NCI-H1436 (cell line): ENCODE data around the gene RAD51B.
"Not testable (repeated sequence)": the region's sequence is repeated elsewhere in the genome, so short reads cannot be mapped to it uniquely, and the experiment has no call there.

Source experiments
- DNase-seq: peaks from one replicate; lab custom pipeline; 2025; lab: John Stamatoyannopoulos, UW

Gene RAD51B

GRCh38 chr14:68081489-68081888, 261.9 kb downstream of the RAD51B start:
- no peak for DNase-seq

- DNase-seq = no peak
These were observed 263.2 kb downstream of the RAD51B start for GRCh38 chr14:68082698-68083291.

- DNase-seq = no peak
These were observed 264.7 kb downstream of the RAD51B start for GRCh38 chr14:68084256-68084655.

- DNase-seq = no peak
These were observed 266.2 kb downstream of the RAD51B start for GRCh38 chr14:68085742-68086141.

GRCh38 chr14:68088451-68088854, 268.9 kb downstream of the RAD51B start:
- DNase-seq = no peak

GRCh38 chr14:68089146-68089731, 269.7 kb downstream of the RAD51B start:
- DNase-seq = peak; percentile 54

- no peak for DNase-seq
These were observed 274.6 kb downstream of the RAD51B start for GRCh38 chr14:68094158-68094557.

GRCh38 chr14:68094752-68095151, 275.2 kb downstream of the RAD51B start:
- no peak for DNase-seq

GRCh38 chr14:68097727-68098126, 278.1 kb downstream of the RAD51B start:
- no peak for DNase-seq

- no peak for DNase-seq
These were observed 279.3 kb downstream of the RAD51B start for GRCh38 chr14:68098834-68099233.

GRCh38 chr14:68099495-68100045, 280.0 kb downstream of the RAD51B start:
- DNase-seq = no peak

GRCh38 chr14:68101715-68102301, 282.2 kb downstream of the RAD51B start:
- not testable (repeated sequence) for DNase-seq

- no peak for DNase-seq
These were observed 284.3 kb downstream of the RAD51B start for GRCh38 chr14:68103853-68104252.

GRCh38 chr14:68104518-68104917, 284.9 kb downstream of the RAD51B start:
- DNase-seq = no peak

- DNase-seq = no peak
These were observed 286.2 kb downstream of the RAD51B start for GRCh38 chr14:68105816-68106215.

GRCh38 chr14:68106456-68106855, 286.9 kb downstream of the RAD51B start:
- no peak for DNase-seq

- no peak for DNase-seq
These were observed 287.3 kb downstream of the RAD51B start for GRCh38 chr14:68106905-68107304.

- no peak for DNase-seq
These were observed 289.7 kb downstream of the RAD51B start for GRCh38 chr14:68109132-68109900.

GRCh38 chr14:68111097-68111852, 291.7 kb downstream of the RAD51B start:
- peak; percentile 44 for DNase-seq

- DNase-seq = no peak
These were observed 292.3 kb downstream of the RAD51B start for GRCh38 chr14:68111853-68112270.

GRCh38 chr14:68112442-68112841, 292.9 kb downstream of the RAD51B start:
- no peak for DNase-seq
